HG02623 (cell line): ENCODE measurements around the gene TCF12.

ENCODE experiments used
- ATAC-seq: cut with Tn5 transposase; IDR thresholded peaks from one replicate; pipeline ENCODE4 v1.9.1; 2021; ENCODE audit warnings: moderate library complexity; ENCODE audit not compliant: unreplicated experiment

TCF12 gene

GRCh38 chr15:57015360-57015759 lies 96.9 kb downstream of the TCF12 start:
- no peak for ATAC-seq

GRCh38 chr15:57015897-57016296 lies 97.5 kb downstream of the TCF12 start:
- ATAC-seq: no peak

DNA sequence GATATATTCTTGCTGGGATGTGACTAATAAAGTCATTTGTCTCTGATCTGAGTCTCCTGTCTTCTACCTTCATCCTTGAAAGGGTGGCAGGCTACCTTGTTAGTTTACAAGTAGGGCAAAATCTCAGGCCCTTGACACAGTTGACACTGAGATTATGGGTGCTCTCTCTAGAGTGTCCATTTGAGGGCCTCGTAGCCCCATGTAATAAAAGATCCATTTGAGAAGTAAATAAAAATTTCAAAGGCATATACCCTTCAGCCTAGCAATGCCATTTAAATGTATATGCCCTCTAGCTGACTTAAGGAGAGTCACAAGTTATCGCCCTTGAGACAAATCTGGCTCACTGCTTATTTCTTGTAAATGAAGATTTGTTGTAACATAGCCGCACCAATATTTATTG lies 98.6 kb downstream of the TCF12 start:
- no peak for ATAC-seq

GRCh38 chr15:57018151-57018550 lies 99.7 kb downstream of the TCF12 start:
- no peak for ATAC-seq

GRCh38 chr15:57019496-57020160 lies 101.2 kb downstream of the TCF12 start:
- no peak for ATAC-seq

GRCh38 chr15:57025264-57025926 lies 107.0 kb downstream of the TCF12 start:
- no peak for ATAC-seq

- ATAC-seq: no peak
Observed at GRCh38 chr15:57026016-57026592, 107.7 kb downstream of the TCF12 start.

GRCh38 chr15:57027596-57027995 lies 109.2 kb downstream of the TCF12 start:
- no peak for ATAC-seq

DNA sequence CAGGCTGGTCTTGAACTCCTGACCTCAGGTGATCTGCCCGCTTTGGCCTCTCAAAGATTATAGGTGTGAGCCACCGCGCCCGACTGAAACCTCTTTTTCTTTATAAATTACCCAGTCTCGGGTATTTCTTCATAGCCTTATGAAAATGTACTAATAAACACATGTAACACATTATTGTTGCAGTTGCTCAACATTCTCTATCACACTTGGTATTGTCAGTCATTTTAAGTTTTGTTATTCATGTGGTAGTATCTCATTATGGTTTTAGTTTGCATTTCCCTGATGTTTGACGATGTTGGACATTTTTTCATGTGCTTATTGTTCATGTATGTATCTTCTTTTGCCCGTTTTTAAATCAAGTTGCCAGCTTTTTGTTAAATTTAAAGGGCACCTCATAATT lies 109.7 kb downstream of the TCF12 start:
- no peak for ATAC-seq

DNA sequence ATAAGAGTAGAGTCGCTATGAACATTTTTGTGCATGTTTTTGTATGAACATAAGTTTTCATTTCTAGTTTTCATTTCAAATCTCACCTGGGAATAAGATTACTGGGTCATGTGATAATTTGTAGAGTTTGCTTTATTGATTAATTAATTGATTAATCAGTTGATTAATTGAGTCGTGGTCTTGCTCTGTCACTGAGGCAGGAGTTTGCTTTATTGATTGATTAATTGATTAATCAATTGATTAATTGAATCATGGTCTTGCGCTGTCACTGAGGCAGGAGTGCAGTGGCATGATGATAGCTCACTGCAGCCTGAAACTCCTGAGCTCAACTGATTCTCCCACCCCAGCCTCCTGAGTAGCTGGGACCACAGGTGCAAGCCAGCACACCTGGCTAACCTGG lies 111.6 kb downstream of the TCF12 start:
- no peak for ATAC-seq

- ATAC-seq: no peak
Observed at GRCh38 chr15:57031082-57031481, 112.6 kb downstream of the TCF12 start.

GRCh38 chr15:57031605-57032004 lies 113.2 kb downstream of the TCF12 start:
- no peak for ATAC-seq

GRCh38 chr15:57032338-57032737 lies 113.9 kb downstream of the TCF12 start:
- no peak for ATAC-seq

DNA sequence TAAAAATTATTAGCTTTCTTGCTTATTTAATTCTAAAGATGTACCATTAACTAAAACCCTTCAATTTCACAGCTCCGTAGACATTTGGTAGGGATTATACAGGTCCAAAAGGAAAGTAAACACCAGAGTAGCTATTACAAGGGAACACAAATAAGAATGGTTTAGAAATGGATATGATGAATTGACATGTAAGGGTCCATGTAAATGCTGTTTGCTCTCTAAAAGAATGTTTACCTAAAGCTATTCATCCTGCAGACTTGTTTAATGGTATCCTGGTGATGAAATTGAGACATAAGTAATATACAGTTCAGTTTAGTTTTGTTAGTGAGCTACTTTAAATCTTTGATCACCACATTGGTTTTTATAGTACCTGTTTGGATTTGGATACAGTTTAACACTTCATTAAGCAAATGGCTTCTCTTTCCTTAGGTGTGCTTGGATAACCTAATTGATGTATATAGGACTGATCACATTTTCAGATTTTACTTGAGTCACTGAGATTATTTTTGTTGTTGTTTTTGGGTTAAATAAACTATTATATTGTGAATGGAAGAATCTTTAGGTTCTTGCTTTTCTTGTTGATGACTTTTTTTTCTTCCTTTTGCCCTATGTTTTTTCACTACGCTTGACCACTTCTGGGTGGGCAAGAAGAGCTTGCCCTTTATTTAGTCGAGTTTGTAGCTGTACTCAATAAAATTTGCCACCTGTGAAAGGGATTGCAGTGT lies 115.4 kb downstream of the TCF12 start:
- no peak for ATAC-seq

GRCh38 chr15:57034613-57035012 lies 116.2 kb downstream of the TCF12 start:
- ATAC-seq: no peak

GRCh38 chr15:57035664-57036063 lies 117.2 kb downstream of the TCF12 start:
- ATAC-seq: no peak

GRCh38 chr15:57036352-57036751 lies 117.9 kb downstream of the TCF12 start:
- no peak for ATAC-seq

- ATAC-seq: no peak
Observed at GRCh38 chr15:57037548-57037947, 119.1 kb downstream of the TCF12 start.

GRCh38 chr15:57038040-57038439 lies 119.6 kb downstream of the TCF12 start:
- no peak for ATAC-seq

DNA sequence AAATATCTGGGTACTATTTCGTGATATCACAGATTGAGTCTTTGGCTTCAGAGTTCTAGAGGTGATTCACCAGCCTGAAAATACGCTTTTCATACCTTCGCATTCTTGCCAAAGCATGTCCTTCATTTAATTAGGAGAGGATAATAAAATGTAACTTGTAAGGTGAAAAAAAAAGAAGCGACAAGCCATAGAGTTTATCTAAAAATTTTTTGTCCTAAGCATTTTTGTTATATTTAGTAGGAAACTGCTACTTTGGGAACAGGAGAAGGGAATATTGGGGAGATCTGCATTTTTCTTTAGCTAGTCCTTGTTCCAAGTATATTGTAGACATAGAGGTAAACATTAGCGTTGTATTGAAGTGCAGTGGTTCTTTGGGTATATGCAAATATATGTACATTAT lies 120.1 kb downstream of the TCF12 start:
- no peak for ATAC-seq

DNA sequence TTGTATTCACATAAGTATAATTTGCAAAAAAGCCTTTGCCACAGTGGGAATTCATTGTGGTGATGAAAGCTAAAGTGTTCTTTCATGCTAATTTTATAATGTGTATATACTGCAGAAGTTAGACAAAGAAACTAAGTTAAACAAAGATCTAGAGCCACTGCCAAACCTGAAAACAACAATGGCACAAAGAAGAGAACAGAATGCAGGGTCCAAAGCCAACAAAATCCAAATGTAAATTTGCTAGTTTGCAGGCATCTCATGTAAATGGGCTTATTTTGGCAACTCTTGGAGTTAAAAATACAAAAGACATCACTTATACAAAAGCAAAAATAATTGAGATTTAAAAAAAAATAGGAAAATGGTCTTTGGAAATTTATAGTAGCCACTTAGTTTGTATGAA lies 123.0 kb downstream of the TCF12 start:
- ATAC-seq: no peak
